GM20000 (cell line): Measurements from ENCODE around the gene TMPRSS2.

Experiments used
- DNase-seq: peaks from one replicate; pipeline ENCODE4 v3.0.0; 2012; ENCODE audit warnings: low spot score
- TF ChIP-seq, protein P1 (sequence below): IDR thresholded peaks from 2 replicates; pipeline ENCODE4 v1.5.1; 2012; ENCODE audit warnings: mild to moderate bottlenecking, control low read depth; ENCODE audit errors: extremely low read depth, missing control alignments

TMPRSS2 gene

DNA sequence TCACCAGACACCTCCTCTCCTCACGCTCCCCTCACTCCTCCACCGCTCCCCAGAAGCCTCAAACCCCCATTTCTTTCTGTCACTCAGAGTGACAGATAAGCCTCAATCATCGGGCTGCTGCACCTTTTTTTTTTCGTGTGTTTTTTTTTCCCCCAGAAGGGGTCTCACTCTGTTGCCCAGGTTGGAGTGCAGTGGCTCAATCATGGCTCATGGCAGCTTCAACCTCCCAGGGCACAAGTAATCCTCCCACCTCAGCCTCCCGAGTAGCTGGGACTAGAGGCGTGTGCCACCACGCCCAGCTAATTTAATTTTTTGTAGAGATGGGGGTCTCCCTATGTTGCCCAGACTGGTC lies 1.2 kb upstream of the TMPRSS2 start:
- TF ChIP-seq, protein P1, sequence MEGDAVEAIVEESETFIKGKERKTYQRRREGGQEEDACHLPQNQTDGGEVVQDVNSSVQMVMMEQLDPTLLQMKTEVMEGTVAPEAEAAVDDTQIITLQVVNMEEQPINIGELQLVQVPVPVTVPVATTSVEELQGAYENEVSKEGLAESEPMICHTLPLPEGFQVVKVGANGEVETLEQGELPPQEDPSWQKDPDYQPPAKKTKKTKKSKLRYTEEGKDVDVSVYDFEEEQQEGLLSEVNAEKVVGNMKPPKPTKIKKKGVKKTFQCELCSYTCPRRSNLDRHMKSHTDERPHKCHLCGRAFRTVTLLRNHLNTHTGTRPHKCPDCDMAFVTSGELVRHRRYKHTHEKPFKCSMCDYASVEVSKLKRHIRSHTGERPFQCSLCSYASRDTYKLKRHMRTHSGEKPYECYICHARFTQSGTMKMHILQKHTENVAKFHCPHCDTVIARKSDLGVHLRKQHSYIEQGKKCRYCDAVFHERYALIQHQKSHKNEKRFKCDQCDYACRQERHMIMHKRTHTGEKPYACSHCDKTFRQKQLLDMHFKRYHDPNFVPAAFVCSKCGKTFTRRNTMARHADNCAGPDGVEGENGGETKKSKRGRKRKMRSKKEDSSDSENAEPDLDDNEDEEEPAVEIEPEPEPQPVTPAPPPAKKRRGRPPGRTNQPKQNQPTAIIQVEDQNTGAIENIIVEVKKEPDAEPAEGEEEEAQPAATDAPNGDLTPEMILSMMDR, result no peak
- no peak for DNase-seq

DNA sequence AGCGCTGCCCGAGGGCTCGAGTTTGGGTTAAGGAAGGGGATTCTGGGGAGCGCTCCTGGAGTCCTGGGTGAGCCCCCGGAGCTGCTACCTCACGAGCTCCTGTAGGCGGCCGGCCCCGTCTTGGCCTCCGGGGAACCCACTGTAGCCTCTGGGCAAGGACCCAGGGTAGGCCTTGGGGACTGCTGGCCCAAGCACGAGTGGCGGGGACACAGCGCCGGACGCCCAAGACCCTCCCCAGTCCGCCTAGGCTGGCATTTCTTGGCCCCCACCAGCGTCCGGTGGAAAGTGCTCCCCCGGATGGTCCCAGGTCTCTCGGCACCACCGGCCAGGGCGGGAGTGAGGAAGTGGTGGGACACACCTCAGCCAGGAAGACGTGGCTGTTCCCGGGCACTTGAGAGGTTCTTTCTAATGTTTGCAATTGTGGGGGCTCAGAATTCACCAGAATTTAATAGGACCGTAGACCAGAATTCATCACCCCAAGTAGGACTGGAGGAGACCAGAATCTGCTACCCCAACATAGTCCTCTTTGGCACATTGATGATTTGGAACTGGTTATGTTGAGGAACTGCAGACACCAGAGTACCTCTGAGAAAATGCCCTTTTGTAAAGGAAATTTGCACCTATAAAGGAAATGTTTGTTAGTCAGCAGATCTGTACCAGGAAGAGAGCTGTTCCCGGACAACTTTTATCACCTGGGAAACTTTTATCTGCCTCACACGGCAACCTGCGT lies 622 bp upstream of the TMPRSS2 start:
- no peak for DNase-seq
- TF ChIP-seq, protein P1, result no peak

DNA sequence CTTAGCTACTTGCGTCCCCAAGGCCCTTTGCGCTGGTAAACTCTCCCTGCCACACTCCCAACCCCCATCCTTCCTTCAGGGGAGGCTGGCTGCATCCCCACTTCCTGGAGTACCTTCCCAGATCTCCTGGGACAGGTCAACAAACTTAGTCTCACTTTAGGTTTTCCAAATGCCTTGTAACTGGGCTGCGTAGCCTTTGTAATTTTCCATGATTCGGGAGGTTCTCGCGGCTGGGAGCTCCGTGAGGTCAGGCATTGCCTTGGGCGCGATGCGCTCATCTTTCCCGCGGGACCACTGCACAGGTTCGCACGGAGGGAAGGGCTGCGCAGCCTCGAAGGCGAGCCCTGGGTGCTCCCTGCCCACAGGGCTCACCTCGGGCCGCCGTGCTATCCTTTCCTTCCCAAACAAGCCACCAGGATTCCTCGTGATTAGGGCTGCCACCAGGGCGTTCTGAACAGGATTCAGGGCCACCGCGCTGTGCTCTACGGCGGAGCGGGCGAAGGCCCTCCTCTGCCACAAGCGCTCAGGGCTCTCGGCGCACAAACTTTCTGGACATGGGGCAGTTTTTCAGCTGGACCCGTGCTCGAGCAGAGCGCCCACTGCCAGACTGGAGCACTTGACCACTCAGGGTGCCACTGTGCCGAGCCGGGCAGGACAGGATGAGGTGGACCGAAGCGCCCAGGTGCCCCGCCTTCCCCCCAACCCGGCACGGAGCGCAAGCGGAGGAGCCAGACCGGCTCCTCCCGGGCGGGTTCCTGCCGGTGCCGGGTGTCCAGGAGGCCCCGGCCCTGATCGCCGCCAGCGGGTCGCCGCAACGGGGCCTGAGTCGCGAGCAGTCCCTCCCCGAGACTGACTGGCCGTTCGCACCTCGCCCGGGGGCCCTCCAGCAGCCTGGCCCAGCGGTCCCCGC lies 1.1 kb downstream of the TMPRSS2 start:
- TF ChIP-seq, protein P1, result no peak
- DNase-seq, result no peak

DNA sequence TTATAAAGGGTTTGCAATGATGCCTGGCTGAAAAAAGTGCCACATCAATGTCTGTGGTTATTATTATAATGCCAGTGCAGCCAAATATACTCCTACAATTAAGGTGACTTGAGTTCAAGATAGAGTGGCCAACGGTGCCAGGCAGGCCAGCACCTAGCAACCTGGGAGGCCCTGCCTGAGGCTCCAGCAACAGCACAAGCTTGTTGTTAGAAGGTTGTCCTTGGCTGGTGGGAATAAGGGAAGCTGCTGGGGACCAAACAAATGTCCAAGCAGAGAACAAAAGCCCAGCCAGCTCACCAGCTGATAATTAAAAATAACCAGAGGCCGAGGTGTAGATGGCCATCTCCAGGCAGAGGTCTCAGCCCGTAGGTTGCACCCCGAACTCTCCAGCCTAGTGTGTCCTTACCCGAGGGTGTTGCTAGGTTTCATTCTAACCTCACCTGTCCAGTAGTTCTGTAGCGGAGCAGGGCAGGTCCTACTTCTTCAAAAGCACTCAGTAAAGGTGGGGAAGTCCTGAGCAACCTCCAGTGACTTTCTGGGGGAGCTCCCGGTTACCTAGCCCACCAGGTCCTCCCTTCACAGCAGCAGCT lies 1.9 kb downstream of the TMPRSS2 start:
- TF ChIP-seq, protein P1, result no peak
- no peak for DNase-seq

DNA sequence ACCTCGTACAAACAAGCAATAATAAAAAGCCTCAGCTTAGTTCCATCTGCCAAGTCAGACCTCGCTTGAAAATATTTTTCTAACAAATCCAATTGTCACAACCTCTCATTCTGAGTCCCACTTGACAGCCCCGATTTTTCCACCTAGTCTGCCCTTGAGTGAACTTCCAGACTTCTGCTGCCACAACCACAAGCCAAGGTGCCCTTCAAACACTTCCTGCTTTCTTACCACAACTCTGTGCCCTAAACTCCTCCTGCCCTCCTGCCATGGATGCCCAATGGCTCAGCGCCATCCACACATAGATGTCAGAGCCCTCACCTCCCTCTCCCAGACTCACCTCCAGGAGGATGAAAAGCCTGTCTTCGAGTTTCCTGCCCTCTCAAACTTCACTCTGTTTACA lies 3.9 kb downstream of the TMPRSS2 start:
- no peak for DNase-seq
- TF ChIP-seq, protein P1, result no peak

DNA sequence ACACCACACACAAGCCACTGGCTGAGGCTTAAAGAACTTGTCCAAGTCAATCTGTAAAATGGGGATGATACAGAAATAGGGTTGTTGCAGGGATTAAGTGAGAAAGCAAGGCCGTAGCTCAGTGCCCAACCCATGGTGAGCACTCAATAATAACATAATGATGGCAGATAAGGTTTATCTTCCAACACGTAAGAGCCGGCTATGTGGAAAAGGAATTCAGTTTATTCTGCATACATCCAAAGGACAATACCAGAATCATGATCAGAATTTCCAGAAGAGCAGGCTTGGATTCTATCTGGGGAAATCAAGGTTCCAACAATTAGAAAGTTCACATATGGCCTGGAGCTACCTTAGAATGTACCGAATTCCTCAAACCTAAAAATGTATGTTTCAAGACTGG lies 4.6 kb downstream of the TMPRSS2 start:
- TF ChIP-seq, protein P1, result no peak
- no peak for DNase-seq

DNA sequence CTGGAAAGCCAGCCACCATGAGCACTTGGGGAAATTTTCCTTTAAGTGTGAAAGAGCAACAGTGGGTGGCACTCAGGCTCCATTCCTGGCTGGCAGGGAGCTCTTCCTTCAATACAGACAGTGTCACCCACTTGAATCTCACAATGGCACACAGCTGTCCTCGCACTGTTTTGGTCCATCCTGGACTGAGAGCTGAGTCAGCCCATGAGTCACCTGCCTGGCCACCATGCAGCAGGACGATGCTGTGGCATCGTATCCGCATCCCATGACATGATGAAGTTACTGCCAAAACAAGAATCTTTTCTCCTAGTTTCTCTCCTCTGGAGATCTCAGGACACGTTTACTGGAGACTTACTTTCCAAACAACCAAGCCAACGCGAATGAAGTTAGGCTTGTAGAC lies 6.0 kb downstream of the TMPRSS2 start:
- no peak for DNase-seq

More for the DNA sequence above, 6.0 kb downstream of the TMPRSS2 start:
- TF ChIP-seq, protein P1, result no peak
